ENCODE data around the gene ANAPC13.
A peak's percentile ranks its signal among the peaks of the same experiment; 100 is the strongest.

The ANAPC13 gene

GRCh38 chr3:134482622-134483021, 3.2 kb downstream of the ANAPC13 start:
- DNase-seq: no peak

GRCh38 chr3:134481166-134481565, 4.6 kb downstream of the ANAPC13 start:
- no peak for DNase-seq

GRCh38 chr3:134480546-134480945, 5.2 kb downstream of the ANAPC13 start:
- DNase-seq: no peak

- DNase-seq: no peak
Observed at GRCh38 chr3:134477938-134478337, 7.8 kb downstream of the ANAPC13 start.

GRCh38 chr3:134477002-134477401, 8.8 kb downstream of the ANAPC13 start:
- DNase-seq: no peak

GRCh38 chr3:134476306-134476705, 9.5 kb downstream of the ANAPC13 start:
- DNase-seq: no peak

- DNase-seq: no peak
Observed at GRCh38 chr3:134474956-134475355, 10.8 kb downstream of the ANAPC13 start.

- peak; percentile 36 to 84 (median 66) for DNase-seq
Observed at GRCh38 chr3:134473868-134474546, 11.8 kb downstream of the ANAPC13 start.

GRCh38 chr3:134472831-134473230, 13.0 kb downstream of the ANAPC13 start:
- DNase-seq: no peak

GRCh38 chr3:134471521-134472193, 14.1 kb downstream of the ANAPC13 start:
- DNase-seq: no peak

- DNase-seq: no peak
Observed at GRCh38 chr3:134468519-134468918, 17.3 kb downstream of the ANAPC13 start.

GRCh38 chr3:134466331-134466730, 19.5 kb downstream of the ANAPC13 start:
- no peak for DNase-seq

GRCh38 chr3:134464689-134465365, 21.0 kb downstream of the ANAPC13 start:
- DNase-seq: no peak

GRCh38 chr3:134464064-134464688, 21.6 kb downstream of the ANAPC13 start:
- no peak for DNase-seq

GRCh38 chr3:134463676-134464063, 22.1 kb downstream of the ANAPC13 start:
- no peak for DNase-seq

GRCh38 chr3:134462331-134462941, 23.3 kb downstream of the ANAPC13 start:
- DNase-seq: no peak

GRCh38 chr3:134460965-134461364, 24.8 kb downstream of the ANAPC13 start:
- no peak for DNase-seq

- no peak for DNase-seq
Observed at GRCh38 chr3:134459562-134459961, 26.2 kb downstream of the ANAPC13 start.

GRCh38 chr3:134458406-134458945, 27.3 kb downstream of the ANAPC13 start:
- no peak for DNase-seq

- DNase-seq: no peak
Observed at GRCh38 chr3:134457376-134458074, 28.3 kb downstream of the ANAPC13 start.

GRCh38 chr3:134453631-134454030, 32.2 kb downstream of the ANAPC13 start:
- DNase-seq: no peak

- no peak for DNase-seq
Observed at GRCh38 chr3:134449951-134450350, 35.8 kb downstream of the ANAPC13 start.
